Prostate gland (tissue), 2 donors: ENCODE measurements around the gene FOSL1. TPM values are rescaled to one million over a fixed set of nuclear protein-coding genes. Genes with fewer than 3 reads are reported as not detected.

Experiments
- DNase-seq: peaks from one replicate; pipeline ENCODE4 v3.0.0-alpha.2; 2019; ENCODE audit warnings: low spot score
- H3K27ac ChIP-seq, 2 donors: fragments of 200-600 bp; sonication (generic); 2 replicates each; pipeline ENCODE4 v1.5.1; 2017 to 2019
- H3K27me3 ChIP-seq: fragments of 200-600 bp; sonication (generic); replicated peaks from 2 replicates; pipeline ENCODE4 v1.5.1; 2019; ENCODE audit not compliant: insufficient read depth
- H3K36me3 ChIP-seq, 2 donors: fragments of 200-600 bp; sonication (generic); 1 replicate in 1 of 2; 2 replicates in 1 of 2; pipeline versions ENCODE4 v1.5.1 to v1.8.1; 2017 to 2019
- H3K4me1 ChIP-seq: fragments of 200-600 bp; sonication (generic); replicated peaks from 2 replicates; pipeline ENCODE4 v1.5.1; 2019
- H3K4me3 ChIP-seq, 2 donors: fragments of 200-600 bp; sonication (generic); 2 replicates each; pipeline ENCODE4 v1.5.1; 2017 to 2019
- H3K9me3 ChIP-seq: fragments of 200-600 bp; sonication (generic); 2 replicates; pipeline ENCODE4 v1.5.1; 2017
- CTCF ChIP-seq, 4 experiments: fragments of 200-600 bp in 2 of 4; fragments of 450-650 bp in 2 of 4; sonication (generic) in 2 of 4; IDR thresholded peaks; 1 replicate in 3 of 4; 2 replicates in 1 of 4; pipeline ENCODE4 v1.5.1; 2016 to 2019; ENCODE audit warnings: antibody characterized with exemption in 4 of 4, mild to moderate bottlenecking in 2 of 4, moderate library complexity in 2 of 4
- POLR2A ChIP-seq: fragments of 450-650 bp; IDR thresholded peaks from one replicate; pipeline ENCODE4 v1.6.1; 2016; ENCODE audit warnings: antibody characterized with exemption, mild to moderate bottlenecking
- POLR2AphosphoS5 ChIP-seq: sonication (generic); formaldehyde crosslinking; IDR thresholded peaks from one replicate; pipeline ENCODE4 v1.6.1; 2017; ENCODE audit warnings: antibody characterized with exemption
- WGBS: methylation state at CpG from one replicate; pipeline ENCODE4 v1.1.5; 2018; 5-methylcytosine and 5-hydroxymethylcytosine counted together
- intact Hi-C: fragments of 100-400 bp; cut with DNase I; formaldehyde crosslinking; loops from one replicate; pipeline ENCODE4 v1.14.2; 2022
- total RNA-seq, 2 donors: library from RNA; depleted of rRNA; stranded (reverse); fragments of >200 nt; gene quantifications; one replicate each; pipeline ENCODE4 v1.1.0, GENCODE V29; 2016

The FOSL1 gene
- total RNA-seq, 2 donors from 2014 or later: 2.6 to 3.4 TPM

- Histone ChIP-seq H3K27ac (no peak overlapping the region), H3K9me3 (no peaks in the 10 kb centered on the region), H3K36me3 (peaks cover 0 to 2% of the 10 kb centered on the region in 2 donors), H3K4me3 (no peak overlapping the region), H3K27me3 (no peaks in the 10 kb centered on the region), H3K4me1 (peaks cover 3% of the 10 kb centered on the region)
- DNase-seq: no peak
- TF ChIP-seq CTCF (IDR thresholded peaks at IDR 0.05): no peak
- no peak for TF ChIP-seq POLR2AphosphoS5
- no peak for TF ChIP-seq POLR2A
- intact Hi-C loops: no loop called here
- 83% methylated on average over 11 of the region's 11 CpGs for whole genome bisulfite sequencing
Observed at GRCh38 chr11:65870307-65870658, 29.9 kb downstream of the FOSL1 start.

DNA sequence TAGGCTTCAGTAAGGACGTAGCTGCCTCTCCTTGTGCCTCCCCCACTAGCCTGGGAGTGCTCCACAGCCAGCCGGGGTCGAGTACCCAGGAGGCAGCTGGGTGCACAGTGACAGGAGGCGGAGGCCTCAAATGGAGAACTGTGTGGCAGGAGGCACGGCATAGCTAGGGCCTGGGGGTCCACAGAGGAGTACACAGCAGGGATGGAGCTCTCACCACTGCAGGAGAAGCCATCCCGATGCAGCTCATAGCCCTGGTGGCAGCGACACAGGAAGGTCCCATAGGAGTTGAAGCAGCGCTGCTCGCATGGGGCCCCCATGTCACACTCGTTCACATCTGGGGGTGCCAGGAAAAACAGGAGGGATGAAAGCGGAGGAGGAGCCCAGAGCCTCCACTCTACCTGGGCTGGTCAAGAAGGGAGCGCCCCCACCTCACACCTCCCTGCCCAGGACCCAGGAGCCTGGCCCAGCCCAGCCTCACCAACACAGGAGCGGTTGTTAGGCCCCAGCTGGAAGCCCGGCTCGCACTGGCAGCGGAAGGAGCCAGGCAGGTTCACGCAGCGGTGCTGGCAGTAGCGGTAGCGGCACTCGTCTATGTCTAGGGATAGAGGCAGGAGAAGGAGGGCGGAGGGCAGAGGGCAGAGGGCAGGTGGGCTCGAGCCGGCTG, 30.4 kb downstream of the FOSL1 start:
- H3K9me3 ChIP-seq: no peaks in the 10 kb centered on the region
- no peak for DNase-seq
- 85% methylated on average over 24 of the region's 24 CpGs for WGBS
- H3K4me3 ChIP-seq: no peak overlapping the region
- peaks cover under 1 to 5% of the 10 kb centered on the region in 2 donors for H3K36me3 ChIP-seq
- H3K27ac ChIP-seq: no peak overlapping the region
- no peak for TF ChIP-seq POLR2A
- peaks cover 3% of the 10 kb centered on the region for H3K4me1 ChIP-seq
- intact Hi-C loops: no loop called here
- H3K27me3 ChIP-seq: no peaks in the 10 kb centered on the region

- peaks cover 3% of the 10 kb centered on the region for H3K4me1 ChIP-seq
- peaks cover 9 to 10% of the 10 kb centered on the region in 2 donors for H3K36me3 ChIP-seq
- no peak for DNase-seq
Observed at GRCh38 chr11:65868907-65869306, 31.3 kb downstream of the FOSL1 start.

DNA sequence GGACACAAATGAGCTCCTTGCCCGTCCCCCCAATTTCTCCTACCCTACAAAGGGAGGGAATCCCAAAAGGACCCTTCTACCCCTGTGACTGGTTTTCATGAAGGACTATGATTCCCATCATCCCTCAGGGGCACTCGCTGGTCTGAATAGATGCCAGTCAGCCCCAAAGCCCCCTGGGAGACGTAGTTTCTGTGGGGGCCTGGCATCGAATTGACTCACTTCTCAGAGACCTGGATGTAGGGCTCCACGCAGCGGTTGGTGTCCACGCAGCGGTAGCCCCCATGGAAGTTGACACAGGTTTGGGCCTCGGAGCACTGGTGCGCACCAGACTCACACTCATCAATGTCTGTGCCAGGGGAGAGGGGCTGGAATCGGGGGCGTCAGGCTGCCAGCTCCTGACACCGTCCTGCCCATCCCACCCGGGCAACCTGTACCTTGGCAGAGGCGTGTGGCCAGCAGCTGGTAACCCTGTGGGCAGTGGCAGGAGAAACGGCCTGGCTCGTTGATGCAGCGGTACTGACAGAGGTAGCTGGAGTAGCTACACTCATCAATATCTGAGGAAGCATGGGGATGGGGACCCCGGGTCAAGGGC, 32.0 kb downstream of the FOSL1 start:
- no peaks in the 10 kb centered on the region for H3K9me3 ChIP-seq
- no peak overlapping the region for H3K4me3 ChIP-seq

More at GRCh38 chr11:65868907-65869306, 31.3 kb downstream of the FOSL1 start:
- intact Hi-C loops: no loop called here
- Histone ChIP-seq H3K27me3 (no peaks in the 10 kb centered on the region), H3K4me3 (no peak overlapping the region), H3K27ac (no peak overlapping the region), H3K9me3 (no peaks in the 10 kb centered on the region)
- 78% methylated on average over 3 of the region's 3 CpGs for WGBS
- no peak for TF ChIP-seq POLR2AphosphoS5
- no peak for TF ChIP-seq POLR2A
- no peak for TF ChIP-seq CTCF (IDR thresholded peaks at IDR 0.05)

More for the DNA sequence above, 32.0 kb downstream of the FOSL1 start:
- 84% methylated on average over 19 of the region's 19 CpGs for WGBS
- intact Hi-C loops: no loop called here
- Histone ChIP-seq H3K27me3 (no peaks in the 10 kb centered on the region), H3K36me3 (peaks cover 12 to 15% of the 10 kb centered on the region in 2 donors), H3K4me1 (peaks cover 3% of the 10 kb centered on the region), H3K27ac (no peak overlapping the region)
- no peak for DNase-seq
- TF ChIP-seq CTCF (IDR thresholded peaks at IDR 0.05) (no peak), POLR2AphosphoS5 (no peak), POLR2A (no peak)
